Measurements from ENCODE around the gene KRTAP9-7. TPM values are rescaled to one million over a fixed set of nuclear protein-coding genes. Genes with fewer than 3 reads are reported as not detected.
"Not testable (repeated sequence)": the region's sequence is repeated elsewhere in the genome, so short reads cannot be mapped to it uniquely, and the experiment has no call there.

The KRTAP9-7 gene
- total RNA-seq, 1 experiment from 2014 or later: not detected

DNA sequence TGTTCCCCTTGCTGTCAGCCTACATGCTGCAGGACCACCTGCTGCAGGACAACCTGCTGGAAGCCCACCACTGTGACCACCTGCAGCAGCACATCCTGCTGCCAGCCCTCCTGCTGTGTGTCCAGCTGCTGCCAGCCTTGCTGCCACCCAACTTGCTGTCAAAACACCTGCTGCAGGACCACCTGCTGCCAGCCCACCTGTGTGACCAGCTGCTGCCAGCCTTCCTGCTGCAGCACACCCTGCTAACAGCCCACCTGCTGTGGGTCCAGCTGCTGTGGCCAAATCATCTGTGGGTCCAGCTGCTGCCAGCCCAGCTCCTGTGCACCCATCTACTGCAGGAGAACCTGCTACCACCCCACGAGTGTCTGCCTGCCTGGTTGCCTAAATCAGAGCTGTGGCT lies 4.2 kb upstream of the KRTAP9-7 start:
- DNase-seq (ENCODE audit: low read depth): not testable (repeated sequence)

DNA sequence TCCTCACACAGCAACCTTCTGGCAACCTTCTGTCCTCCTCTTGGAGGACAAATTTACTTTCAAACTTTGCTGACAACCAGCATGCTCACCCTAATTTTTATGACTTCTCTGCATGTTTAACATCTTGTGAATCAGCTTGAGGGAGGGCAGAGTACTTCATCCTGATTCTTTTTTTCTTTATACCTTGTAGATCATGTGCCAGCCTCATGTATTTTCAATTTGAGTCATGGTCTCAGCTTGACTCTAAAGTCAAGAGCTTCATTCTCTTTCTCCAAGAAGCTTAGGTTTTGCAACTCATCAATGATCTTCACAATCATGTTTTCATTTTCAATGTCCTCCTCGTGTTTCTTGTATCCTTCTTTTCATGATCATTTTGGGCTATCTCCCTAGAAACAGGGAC lies 3.6 kb upstream of the KRTAP9-7 start:
- no peak for DNase-seq (ENCODE audit: low read depth)

DNA sequence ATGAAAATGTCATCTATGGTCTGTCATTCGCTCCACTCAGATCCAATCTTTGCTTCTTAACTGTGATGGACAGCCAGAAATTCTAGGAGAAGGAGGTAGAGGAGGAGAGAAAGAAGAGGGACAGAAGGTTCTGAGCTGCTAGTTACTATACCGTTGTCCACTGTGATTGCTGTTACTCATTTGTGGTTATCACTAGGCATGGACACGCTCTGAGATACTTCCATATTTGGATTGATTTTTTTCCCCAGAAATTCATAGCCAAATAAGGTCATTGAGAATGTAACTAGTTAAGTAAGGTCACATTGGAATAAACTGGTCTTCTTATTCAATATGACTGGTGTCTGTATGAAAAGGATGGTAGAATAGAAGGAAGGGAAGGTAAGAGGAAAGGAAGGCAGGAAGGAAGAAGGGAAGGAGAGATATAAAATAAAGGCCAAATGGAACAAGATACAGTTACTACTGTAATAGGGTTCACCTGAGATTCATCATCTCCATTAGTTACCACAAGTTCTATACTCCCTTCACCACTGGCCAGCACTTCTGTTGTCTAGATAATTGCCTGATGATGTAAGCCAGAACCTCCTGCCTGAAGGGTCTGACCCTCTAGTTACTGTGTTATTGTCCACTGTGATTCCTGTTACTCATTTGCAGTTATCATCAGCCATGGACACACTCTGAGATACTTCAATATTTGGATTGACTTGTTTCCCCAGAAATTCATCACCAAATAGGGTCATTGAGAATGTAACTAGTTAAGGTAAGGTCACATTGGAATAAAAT lies 2.9 kb downstream of the KRTAP9-7 start:
- DNase-seq (ENCODE audit: low read depth): peak; percentile 43

DNA sequence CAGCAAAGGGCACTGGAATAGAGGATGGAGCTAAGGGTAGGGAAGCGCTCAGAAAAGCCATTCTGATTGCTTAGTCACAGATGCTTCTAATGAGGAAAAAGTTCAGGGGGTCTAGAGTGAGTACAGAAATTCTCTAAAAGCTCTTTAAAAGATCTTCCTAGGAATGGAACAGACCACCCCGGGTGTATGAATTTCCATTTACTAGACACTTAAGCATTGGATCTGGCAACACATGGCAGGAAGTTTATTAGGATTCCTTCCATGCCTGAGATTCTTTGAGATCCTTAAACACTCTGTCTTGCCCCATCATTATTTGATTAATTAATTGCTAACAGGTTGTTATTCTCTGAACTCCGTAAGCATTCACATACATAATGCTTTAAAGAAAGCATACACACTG lies 8.5 kb downstream of the KRTAP9-7 start:
- DNase-seq (ENCODE audit: low read depth): no peak

DNA sequence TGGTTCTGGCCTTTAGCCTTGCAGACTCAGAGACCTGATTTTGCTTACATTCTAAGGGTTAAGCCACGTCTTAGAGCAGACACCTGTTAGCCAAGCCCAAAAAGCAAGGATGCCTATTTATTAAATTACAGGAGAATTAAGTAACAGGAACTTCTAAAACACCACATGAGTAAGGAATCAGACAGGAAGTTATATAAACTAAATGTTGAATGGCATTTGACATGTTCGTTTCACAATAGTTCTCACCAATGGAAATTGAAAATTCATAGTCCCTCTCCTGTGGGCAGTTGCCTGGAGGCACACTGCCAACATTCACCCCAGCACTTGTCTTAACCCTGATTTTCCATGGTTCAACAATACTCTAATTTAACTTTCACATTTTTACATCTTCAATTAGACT lies 9.0 kb downstream of the KRTAP9-7 start:
- no peak for DNase-seq (ENCODE audit: low read depth)

DNA sequence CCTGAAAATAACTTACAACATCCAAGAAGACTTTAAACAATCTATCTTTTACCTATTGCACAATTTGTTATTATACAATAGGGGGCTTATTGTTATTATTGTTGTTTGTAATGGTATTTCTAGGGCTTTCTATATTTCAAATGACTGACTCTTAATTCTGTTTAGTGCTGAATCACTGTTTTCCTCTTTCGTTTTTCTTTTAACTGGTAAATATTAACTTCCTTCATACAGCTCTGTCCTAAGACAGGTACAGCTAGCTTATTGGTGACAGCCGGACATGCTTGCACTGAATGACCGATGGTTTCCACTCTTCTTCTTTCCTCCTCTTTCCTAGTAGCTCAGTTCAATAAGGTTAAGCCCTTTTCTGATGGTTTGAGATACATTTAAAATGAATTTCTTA lies 11.6 kb downstream of the KRTAP9-7 start:
- no peak for DNase-seq (ENCODE audit: low read depth)

DNA sequence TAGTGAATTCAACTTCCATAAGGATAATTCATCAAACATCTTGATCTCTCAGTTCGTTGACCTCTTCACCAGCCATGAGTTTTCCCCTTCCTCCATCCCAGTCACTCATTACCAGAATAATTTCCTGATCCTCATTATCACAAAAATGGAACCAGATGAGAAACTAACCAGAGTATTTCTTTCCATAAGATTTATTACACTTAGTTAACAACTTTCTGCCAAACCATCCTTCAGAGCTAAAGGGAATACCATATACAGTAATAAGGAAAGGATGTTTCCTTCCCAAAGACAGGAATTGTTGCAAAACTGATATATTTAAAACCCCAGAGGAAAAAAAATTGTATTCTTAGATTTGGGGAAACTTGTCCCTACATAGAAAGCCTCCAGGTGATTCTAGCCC lies 18.5 kb downstream of the KRTAP9-7 start:
- DNase-seq (ENCODE audit: low read depth): no peak

DNA sequence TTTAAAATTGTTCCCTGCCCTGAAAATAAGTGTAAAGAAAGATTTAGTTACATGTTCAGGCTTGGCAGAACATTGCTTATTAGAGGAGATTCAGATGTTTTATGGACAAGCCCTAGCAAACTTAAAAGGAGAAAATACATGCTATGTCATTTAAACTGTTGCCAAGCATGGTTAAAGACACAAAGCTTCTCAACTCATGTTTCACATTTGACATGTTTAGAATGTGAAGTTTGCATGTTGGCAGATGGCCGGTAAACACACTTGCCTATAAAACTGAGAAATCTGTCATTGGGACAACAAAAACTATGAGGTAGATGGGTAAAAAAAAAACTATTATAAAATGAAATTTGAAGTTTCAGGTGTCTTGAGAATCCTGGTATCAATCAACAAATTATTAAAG lies 21.3 kb downstream of the KRTAP9-7 start:
- no peak for DNase-seq (ENCODE audit: low read depth)

DNA sequence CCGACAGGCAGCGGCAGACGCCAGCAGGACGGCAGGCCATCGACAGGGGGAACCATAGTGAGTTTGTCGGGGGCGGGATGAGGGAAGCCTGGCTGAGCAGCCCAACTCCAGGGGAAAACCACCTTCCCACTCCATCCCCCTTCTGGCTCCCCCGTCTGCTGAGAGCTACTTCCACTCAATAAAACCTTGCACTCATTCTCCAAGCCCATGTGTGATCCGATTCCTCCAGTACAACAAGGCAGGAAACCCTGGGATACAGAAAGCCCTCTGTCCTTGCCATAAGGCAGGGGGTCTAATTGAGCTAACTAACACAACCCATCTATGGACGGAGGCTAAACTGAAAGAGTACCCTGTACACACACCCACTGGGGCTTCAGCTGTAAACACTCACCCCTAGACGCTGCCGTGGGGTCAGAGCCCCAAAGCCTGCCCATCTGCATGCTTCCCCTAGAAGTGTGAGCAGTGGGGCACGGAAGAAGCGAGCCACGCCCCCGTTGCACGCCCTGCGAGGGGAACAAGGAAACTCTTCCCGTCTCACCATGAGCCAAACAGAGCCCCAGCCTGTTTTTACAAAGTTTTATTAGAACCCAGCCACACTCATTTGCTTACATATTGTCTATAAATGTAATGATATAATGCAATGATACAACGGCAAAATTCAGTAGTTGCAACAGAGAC lies 23.1 kb downstream of the KRTAP9-7 start:
- DNase-seq (ENCODE audit: low read depth): no peak

DNA sequence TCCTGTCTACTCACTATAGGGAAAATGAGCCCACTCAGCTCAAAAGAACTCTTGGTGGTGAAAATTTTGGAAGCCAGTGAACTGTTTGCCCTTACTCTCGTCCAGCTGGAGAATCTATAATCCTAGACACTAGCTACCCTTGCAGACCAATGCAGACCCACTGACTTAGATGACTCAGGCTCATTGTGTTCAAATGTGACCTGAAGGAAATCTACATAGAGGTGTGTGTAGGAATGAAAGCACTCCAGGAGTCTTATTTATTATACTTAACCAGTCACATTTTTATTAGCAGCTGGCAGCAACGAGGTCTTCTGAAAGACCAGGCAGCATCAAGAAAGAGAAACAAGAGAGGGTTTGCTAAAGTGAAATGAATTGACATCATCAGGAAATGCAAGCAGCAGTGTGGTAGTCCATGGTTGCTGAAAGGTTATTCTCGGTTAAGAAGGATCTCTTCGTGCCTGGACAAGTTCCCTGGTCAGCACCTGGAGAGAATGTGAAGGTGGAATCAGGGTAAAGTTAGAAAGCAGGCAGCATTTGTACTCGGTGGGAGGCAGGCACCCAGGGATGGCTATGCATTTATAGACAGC lies 25.8 kb downstream of the KRTAP9-7 start:
- DNase-seq (ENCODE audit: low read depth): no peak

DNA sequence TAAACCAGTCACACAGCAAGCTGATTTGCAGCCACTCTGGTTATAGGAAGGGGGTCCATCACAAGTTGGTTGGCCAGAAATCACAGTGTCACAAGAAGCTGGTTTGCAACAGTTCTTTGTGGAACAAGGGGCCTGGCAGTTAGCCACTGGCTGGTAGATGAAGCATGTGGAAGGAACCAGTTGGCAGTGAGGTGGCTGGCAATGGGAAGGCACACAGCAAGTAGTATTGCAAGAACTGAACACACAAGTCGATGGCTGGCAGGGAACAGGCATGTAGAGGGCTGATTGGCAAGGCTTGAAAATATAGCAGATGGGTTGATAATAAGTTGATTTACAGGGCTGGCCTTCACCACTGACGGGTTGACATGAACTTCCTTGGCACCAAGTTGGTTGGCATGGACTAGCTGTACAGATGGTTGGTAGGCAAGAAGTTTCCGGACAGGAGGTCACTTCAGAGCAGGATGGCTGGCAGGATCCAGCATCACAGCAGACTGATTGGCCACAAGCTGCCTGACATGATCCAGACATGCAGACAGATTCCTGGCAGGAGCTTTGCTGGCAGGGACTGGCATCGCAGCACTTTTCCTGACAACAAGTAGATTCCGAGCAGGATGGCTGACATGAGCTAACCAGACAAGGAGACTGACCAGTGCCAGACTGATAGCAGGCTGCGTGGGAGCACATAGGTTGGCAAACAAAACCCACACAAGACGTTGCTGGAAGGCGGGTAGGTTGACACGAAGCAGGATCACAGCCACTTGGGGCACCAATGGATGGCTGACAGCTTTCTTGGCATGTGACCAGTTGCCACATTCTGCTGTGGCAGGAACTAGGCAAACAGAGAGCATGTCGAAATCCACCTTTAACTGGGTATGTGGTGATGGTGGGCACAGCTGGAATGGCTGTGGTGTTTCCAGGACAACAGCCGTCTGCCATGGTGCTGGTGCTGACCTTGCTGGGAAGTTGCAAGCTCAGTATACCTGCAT lies 26.7 kb downstream of the KRTAP9-7 start, which contains the start of gene KRTAP29-1:
Gene KRTAP29-1, minus strand, starts transcription at position 936 of the 986 bp plus-strand sequence. Its CDS starts 0 bp downstream, at position 936.
- DNase-seq (ENCODE audit: low read depth): peak; percentile 40

DNA sequence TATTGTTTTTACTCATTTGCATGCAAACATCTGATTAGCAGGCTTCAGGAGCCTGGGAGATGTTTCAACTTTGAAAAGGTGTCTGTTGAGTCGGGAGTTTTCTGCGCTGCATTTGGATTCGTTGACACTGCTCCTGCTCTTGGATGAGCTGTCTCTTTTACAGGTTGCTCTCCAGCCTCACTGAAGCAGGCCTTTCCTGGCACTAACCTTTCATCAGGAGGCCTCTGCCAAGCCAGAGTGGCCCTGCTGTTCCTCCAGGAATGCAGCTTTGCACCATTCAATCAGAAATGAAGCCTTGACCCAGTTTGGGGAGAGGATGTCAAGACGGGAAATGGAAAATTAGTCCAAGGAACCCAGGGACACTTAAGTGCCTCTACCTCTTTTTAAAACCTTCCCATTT lies 27.5 kb downstream of the KRTAP9-7 start:
- DNase-seq (ENCODE audit: low read depth): no peak

DNA sequence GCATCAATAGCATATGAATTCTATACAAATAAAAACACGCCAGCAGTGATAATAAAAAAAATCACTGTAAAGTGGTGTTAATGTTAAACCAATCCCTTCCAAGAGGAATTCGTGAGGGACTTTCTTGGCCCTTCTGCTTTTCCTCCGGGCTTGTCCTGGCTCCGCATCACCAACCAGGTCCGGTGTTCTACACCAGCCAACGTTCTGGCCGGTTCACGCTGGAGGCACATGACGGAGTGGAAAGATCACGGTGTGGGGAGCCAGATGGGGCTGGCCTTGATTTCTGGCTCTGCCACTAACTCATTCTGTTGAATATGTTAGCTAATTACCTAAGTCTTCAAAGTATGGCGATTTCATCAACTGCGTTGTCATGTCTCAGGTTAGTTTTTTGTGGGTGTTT lies 28.6 kb downstream of the KRTAP9-7 start:
- no peak for DNase-seq (ENCODE audit: low read depth)

DNA sequence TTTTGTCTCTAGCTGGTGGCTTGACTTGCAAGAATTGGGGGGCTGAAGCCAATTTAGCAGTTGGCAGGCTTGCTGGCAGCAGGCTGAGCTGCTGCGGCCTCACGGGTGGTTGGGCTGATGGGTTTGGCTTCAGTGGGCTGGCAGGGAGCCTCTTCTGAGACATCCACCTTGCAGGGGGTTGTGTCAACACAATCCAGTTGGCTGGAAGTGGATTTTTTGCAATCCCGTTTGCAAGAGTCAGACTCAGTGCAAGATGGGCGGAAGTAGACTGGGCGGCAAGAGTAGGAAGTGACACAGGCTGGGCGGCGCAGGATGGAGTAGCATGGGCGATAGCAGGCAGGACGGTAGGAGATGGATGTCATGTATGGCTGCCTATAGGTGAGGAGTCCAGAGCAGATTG lies 32.1 kb downstream of the KRTAP9-7 start:
- peak; percentile 52 for DNase-seq (ENCODE audit: low read depth)

DNA sequence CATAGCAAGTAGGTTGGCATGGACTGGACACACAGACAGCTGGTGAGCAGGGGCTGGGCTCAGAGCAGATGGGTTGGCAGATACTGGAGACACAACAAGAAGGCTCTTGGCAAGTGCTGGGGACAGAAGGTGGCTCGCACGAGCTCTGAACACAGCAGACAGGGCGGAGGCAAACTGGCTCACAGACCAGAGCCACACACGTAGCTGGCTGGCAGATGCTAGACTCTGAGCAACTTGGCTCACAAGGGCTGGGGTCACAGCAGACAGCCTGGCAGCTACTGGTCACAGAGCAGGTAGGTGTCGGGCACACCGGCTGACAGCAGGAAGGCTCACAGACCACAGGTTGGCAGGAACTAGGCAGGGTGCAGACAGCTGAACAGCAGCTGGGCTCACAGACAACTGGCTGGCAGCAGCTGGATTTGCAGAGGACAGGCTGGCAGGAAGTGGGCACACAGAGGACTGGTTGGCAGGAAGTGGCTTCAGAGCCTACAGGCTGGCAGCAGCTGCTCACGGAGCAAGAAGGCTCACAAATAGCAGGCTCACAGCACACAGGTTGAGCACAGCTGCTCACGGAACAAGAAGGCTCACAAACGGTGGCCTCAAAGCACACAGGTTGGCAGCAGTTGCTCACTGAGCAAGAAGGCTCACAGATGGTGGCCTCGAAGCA lies 32.9 kb downstream of the KRTAP9-7 start:
- DNase-seq (ENCODE audit: low read depth): peak; percentile 58

DNA sequence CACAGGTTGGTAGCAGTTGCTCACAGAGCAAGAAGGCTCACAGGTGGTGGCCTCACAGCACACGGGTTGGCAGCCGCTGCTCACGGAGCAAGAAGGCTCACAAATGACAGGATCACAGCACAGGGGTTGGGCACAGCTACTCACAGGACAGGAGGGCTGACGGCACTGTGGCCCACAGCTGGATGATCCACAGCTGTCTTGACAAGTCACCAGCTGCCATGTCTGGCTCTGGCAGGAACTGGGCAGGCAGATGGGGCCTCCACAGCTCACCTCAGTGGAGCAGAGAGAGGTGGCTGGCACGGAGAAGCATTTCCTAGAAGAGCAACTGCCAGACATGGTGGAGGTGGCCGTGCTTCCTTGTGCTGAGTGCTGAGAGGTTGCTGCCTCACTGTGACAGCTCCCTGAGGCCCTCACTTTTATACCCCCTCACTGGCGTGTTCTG lies 33.4 kb downstream of the KRTAP9-7 start, which contains the start of gene KRTAP16-1:
Gene KRTAP16-1, minus strand, starts transcription at position 392 of the 442 bp plus-strand sequence. Its CDS starts 56 bp downstream, at position 336.
- no peak for DNase-seq (ENCODE audit: low read depth)

DNA sequence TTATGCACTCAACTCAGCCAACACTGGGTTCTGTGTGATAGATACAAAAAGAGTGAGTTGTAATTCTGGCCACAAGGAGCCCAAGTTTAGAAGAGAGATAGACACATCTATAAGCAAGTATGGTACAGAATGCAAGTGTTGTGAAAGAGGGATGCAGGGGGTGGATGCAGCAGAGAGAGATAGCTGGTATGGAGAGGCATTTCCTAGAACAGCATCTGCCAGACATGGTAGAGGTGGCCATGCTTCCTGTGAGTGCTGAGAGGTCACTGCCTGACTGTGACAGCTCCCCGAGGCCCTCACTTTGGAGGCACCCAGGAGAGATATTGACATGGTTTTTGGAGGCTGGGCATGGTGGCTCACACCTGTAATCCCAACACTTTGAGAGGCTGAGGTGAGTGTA lies 35.6 kb downstream of the KRTAP9-7 start:
- no peak for DNase-seq (ENCODE audit: low read depth)

DNA sequence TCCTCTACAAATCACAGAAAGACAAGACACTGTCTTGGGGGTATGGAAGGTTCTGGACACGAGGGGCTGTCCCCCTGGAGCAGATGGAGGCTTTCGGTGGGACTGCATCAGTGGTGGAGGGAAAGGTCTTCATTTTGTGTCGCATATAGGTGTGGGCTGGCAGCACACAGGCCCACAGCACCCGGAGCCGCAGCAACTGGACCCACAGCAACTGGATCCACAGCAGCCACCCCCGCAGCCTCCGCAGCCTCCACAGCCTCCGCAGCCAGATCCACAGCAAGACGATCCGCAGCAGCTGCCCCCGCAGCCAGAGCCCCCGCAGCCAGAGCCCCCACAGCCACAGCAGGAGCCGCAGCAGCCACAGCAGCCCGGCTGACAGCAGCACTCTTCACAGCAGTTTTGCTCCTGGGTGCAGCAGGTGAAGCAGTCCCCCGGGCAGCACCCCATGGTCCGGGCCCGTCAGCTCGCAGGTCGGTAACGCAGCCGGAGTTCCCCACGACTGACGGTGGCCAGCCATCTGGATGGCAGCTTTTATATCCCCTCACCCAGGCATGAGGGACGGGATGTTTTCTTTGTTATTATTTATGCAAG lies 39.8 kb downstream of the KRTAP9-7 start, which contains the start of gene KRTAP17-1:
Gene KRTAP17-1, minus strand, starts transcription at position 507 of the 591 bp plus-strand sequence. Its CDS starts 60 bp downstream, at position 447.
- DNase-seq (ENCODE audit: low read depth): no peak

DNA sequence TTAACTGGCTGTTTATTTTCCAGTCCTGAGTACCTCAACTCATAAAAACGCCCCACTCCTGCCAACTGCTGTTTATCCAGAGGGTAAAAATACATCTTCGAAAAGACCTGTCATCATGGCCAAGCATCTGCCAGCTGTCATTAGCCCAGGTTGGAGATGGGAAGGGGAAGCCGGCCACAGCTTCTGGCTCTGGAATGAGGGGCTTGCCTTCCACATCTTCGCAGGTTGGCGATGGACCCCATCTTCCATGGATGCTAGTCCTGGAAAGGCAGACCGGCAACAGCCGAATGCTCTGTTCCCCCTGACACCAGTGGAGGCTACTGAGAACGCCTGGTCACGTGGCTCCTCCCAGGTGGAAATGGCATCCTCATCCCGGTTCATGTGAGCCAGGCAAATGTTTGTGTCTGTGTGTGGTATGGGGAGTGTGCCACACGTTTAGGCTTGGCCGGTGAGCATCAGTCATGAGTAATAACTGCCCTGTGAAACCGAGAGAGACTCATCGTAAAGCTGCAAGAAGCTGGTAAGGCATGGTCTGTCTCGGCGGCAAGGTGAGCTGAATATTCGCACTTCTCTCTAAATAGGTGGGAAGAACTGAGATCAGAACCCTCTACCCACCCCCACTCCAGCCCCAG lies 40.4 kb downstream of the KRTAP9-7 start:
- no peak for DNase-seq (ENCODE audit: low read depth)

DNA sequence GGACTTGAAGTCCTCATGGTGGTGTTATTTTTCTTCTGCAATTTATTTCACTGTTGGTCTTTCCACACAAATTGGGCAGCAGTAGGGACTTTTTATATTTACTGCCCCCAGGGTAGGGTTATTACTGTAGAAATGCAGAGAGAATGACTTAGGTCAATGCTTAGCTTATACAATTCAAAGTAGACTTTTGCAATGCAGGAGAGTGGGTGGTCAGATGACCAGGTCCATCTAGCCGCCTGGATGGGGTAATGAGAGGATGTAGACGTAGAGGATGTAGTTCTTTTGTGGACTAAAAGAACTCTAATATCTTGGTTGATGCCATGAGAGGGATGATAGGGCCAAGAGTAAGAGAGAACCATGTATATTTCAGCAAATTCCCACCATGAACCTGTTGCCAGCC lies 42.7 kb downstream of the KRTAP9-7 start:
- DNase-seq (ENCODE audit: low read depth): no peak

Data from RPMI7951 (cell line).